Liver (tissue), 3 donors: ENCODE data around the gene PARD3.

Source experiments
- CTCF ChIP-seq: fragments of 150-350 bp; IDR thresholded peaks from 2 replicates; pipeline ENCODE4 v1.5.1; 2017; ENCODE audit warnings: improper control_type of control experiment, low read depth, low read length; ENCODE audit not compliant: missing input control
- FOXA1 ChIP-seq: IDR thresholded peaks from 2 replicates; pipeline ENCODE4 v1.6.1; 2016; ENCODE audit warnings: antibody characterized with exemption
- GABPA ChIP-seq, 2 donors: IDR thresholded peaks in 1 of 2; conservative IDR thresholded peaks in 1 of 2; 2 replicates each; pipeline ENCODE4 v1.6.1; 2016; ENCODE audit warnings: antibody characterized with exemption in 2 of 2, mild to moderate bottlenecking in 1 of 2, moderate library complexity in 1 of 2
- HNF4G ChIP-seq: IDR thresholded peaks from 2 replicates; pipeline ENCODE4 v1.6.1; 2016; ENCODE audit warnings: antibody characterized with exemption
- MAX ChIP-seq: IDR thresholded peaks from 2 replicates; pipeline ENCODE4 v1.6.1; 2016; ENCODE audit warnings: antibody characterized with exemption
- RAD21 ChIP-seq, 2 donors: IDR thresholded peaks; 2 replicates each; pipeline ENCODE4 v1.6.1; 2016; ENCODE audit warnings: antibody characterized with exemption in 2 of 2, mild to moderate bottlenecking in 2 of 2
- TAF1 ChIP-seq: conservative IDR thresholded peaks from 2 replicates; pipeline ENCODE4 v1.6.1; 2016; ENCODE audit warnings: antibody characterized with exemption, mild to moderate bottlenecking
- YY1 ChIP-seq: IDR thresholded peaks from 2 replicates; pipeline ENCODE4 v1.6.1; 2016; ENCODE audit warnings: antibody characterized with exemption, mild to moderate bottlenecking
- TF ChIP-seq, protein P1 (sequence below): IDR thresholded peaks from 2 replicates; pipeline ENCODE4 v1.6.1; 2016; ENCODE audit warnings: antibody characterized with exemption
- donor health status: healthy.
- donor health status: healthy.

GRCh38 chr10:34522546-34522945 is 292.6 kb downstream of the PARD3 start:
- peak; percentile 36 for TF ChIP-seq CTCF
- peak; percentile 68 to 72 for TF ChIP-seq RAD21 (IDR thresholded peaks at IDR 0.05)
- no peak for TF ChIP-seq GABPA (IDR thresholded peaks at IDR 0.05 in 1 of 2, conservative IDR thresholded peaks at IDR 0.05 in 1 of 2)
- no peak for TF ChIP-seq MAX
- TF ChIP-seq FOXA1 = no peak
- TF ChIP-seq, protein P1, sequence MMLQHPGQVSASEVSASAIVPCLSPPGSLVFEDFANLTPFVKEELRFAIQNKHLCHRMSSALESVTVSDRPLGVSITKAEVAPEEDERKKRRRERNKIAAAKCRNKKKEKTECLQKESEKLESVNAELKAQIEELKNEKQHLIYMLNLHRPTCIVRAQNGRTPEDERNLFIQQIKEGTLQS = no peak
- TF ChIP-seq YY1 = no peak
- no peak for TF ChIP-seq HNF4G
- no peak for TF ChIP-seq TAF1
